MM.1S (cell line): ENCODE data around the gene RSRC1.

Experiments used
- DNase-seq: peaks from one replicate; pipeline ENCODE4 v3.0.0-alpha.2; 2015
- H2AFZ ChIP-seq: fragments of 300-600 bp; sonication (generic); 2 replicates; pipeline ENCODE4 v1.6.0; 2016; ENCODE audit warnings: antibody characterized with exemption, low read length
- H3F3A ChIP-seq: fragments of 300-600 bp; sonication (generic); 2 replicates; pipeline ENCODE4 v1.6.1; 2016; ENCODE audit warnings: mild to moderate bottlenecking, antibody characterized with exemption, low read length, moderate library complexity, mixed read lengths; ENCODE audit not compliant: insufficient read depth
- H3K27ac ChIP-seq: fragments of 300-600 bp; sonication (generic); 2 replicates; pipeline ENCODE4 v1.5.1; 2016; ENCODE audit warnings: mild to moderate bottlenecking, low read length
- H3K27me3 ChIP-seq: fragments of 300-600 bp; sonication (generic); replicated peaks from 2 replicates; pipeline ENCODE4 v1.6.0; 2016; ENCODE audit warnings: low read length; ENCODE audit not compliant: insufficient read depth
- H3K36me3 ChIP-seq: fragments of 300-600 bp; sonication (generic); replicated peaks from 2 replicates; pipeline ENCODE4 v1.6.1; 2016; ENCODE audit warnings: mild to moderate bottlenecking, low read length, mixed read lengths; ENCODE audit not compliant: insufficient read depth
- H3K4me1 ChIP-seq: fragments of 300-600 bp; sonication (generic); 2 replicates; pipeline ENCODE4 v1.6.1; 2016; ENCODE audit warnings: low read length, mixed read lengths
- H3K4me2 ChIP-seq: fragments of 300-600 bp; sonication (generic); 2 replicates; pipeline ENCODE4 v1.6.0; 2016; ENCODE audit warnings: low read depth, low read length
- H3K4me3 ChIP-seq: fragments of 300-600 bp; sonication (generic); 2 replicates; pipeline ENCODE4 v1.5.1; 2016; ENCODE audit warnings: low read length, mixed read lengths
- H3K79me2 ChIP-seq: fragments of 300-600 bp; sonication (generic); 2 replicates; pipeline ENCODE4 v1.6.1; 2016; ENCODE audit warnings: mixed run types, low read length, mixed read lengths
- H3K9ac ChIP-seq: fragments of 300-600 bp; sonication (generic); 2 replicates; pipeline ENCODE4 v1.6.1; 2016; ENCODE audit warnings: low read length, mixed read lengths
- H3K9me2 ChIP-seq: fragments of 300-600 bp; sonication (generic); replicated peaks from 2 replicates; pipeline ENCODE4 v1.6.1; 2016; ENCODE audit warnings: mild to moderate bottlenecking, low read length, mixed read lengths; ENCODE audit not compliant: insufficient read depth
- H3K9me3 ChIP-seq: fragments of 300-600 bp; sonication (generic); replicated peaks from 2 replicates; pipeline ENCODE4 v1.6.1; 2016; ENCODE audit warnings: mild to moderate bottlenecking, low read length, mixed read lengths; ENCODE audit not compliant: insufficient read depth
- H4K20me1 ChIP-seq: fragments of 300-600 bp; sonication (generic); 2 replicates; pipeline ENCODE4 v1.6.1; 2016; ENCODE audit warnings: mild to moderate bottlenecking, low read length, moderate library complexity, mixed read lengths; ENCODE audit not compliant: insufficient read depth
- CTCF ChIP-seq: fragments of 300-600 bp; sonication (generic); IDR thresholded peaks from 2 replicates; pipeline ENCODE4 v1.5.1; 2016; ENCODE audit warnings: antibody characterized with exemption, low read length, mixed read lengths
- EZH2 ChIP-seq: fragments of 300-600 bp; sonication (generic); optimal IDR thresholded peaks from 2 replicates; pipeline ENCODE3; 2017; ENCODE audit warnings: low read depth, mild to moderate bottlenecking, antibody characterized with exemption, low read length, mixed read lengths
- EZH2phosphoT487 ChIP-seq: fragments of 300-600 bp; sonication (generic); IDR thresholded peaks from 2 replicates; pipeline ENCODE4 v1.6.1; 2018; ENCODE audit warnings: antibody characterized with exemption, low read length

RSRC1 gene

DNA sequence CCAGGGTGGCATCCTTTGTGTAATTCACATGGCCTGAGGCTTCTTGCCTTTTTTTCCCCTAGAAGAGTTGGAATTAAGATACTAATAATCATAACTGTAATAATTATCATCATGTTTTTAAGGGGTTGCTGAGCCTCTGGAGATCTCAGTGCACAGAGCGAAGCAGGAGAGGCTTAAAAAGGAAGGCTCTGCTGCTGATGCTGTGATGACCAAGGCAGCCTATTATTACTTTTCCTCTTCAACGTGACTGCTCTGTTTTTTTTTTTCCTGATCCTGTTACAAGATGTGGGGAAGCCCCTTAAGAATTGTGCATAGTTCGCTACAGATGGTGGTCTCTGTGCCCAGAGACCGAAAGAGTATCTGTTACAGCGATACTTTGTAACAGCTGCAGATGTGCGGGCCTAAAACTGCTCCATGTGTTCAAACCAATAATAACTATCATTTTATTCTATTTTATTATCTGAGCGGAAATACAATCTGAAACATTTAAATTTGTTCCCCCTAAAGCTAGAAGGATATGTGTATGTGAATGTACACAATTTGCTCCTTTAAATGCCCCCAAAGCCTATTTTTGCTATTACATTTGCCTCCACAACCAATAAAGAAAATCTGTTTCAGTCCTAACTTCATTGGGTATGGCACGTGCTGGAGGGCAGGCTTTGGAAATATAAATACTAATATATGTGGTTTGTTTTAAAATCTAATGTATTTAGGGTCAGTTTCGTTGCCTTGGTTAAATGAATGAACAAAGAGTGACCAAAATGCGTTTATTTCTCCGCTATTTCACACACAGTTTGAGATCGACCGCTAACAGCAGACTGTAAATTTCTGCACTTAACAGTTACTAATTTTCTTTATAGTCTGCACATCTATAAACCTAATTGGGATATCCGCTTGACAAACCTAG lies 8.3 kb upstream of the RSRC1 start:
- Histone ChIP-seq H2AFZ (no peak overlapping the region), H3K4me1 (0 out of 2 replicates have a peak, but pooled peaks cover 5% of the 10 kb centered on the region), H4K20me1 (no peaks in the 10 kb centered on the region), H3K27me3 (peaks cover 17% of the 10 kb centered on the region; the same call in 1 of the 2 replicates), H3K9me3 (no peaks in the 10 kb centered on the region), H3K27ac (no peak overlapping the region), H3K36me3 (no peaks in the 10 kb centered on the region), H3F3A (peaks cover 11% of the 10 kb centered on the region), H3K4me2 (no peak overlapping the region), H3K9me2 (no peaks in the 10 kb centered on the region), H3K4me3 (no peak overlapping the region), H3K79me2 (no peaks in the 10 kb centered on the region), H3K9ac (no peak overlapping the region)
- TF ChIP-seq EZH2 = no peak
- DNase-seq = no peak

- H3K9me3 ChIP-seq = no peaks in the 10 kb centered on the region
- H4K20me1 ChIP-seq = no peaks in the 10 kb centered on the region
Observed at GRCh38 chr3:158102242-158103080, 7.4 kb upstream of the RSRC1 start.

DNA sequence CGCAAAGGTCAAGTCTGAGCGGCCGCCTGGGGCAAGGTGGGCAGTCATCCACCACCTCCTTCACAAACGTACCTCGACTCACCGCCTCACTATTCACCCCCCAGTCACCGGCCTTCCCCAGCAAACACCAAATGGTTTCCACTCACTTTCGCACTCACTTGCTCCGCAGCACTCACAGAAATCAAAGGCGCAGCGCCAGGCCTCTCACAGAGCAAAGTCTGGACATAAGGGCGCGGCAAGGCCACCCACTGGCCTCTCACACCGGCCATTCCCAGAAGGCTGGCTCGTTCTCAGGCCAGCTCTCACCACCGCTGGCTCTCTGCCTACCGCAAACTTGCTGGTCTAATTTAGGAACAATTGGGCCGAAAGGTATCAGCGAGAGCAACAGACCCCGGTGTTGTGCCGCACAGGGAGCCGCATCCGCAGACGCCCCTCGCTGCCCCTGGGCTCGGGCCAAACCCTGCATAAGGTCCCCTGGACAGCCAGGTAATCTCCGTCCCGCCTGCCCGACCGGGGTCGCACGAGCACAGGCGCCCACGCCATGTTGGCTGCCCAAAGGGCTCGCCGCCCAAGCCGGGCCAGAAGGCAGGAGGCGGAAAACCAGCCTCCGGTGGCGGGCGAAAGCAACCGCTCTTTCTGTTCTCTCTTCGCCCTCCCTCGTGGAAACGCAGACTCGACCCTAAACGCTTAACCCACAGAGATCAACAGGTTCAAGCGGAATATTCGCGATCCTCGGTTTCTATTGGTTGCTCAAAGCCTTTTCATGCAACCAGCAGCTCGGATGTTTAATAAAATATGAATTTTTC lies 6.6 kb upstream of the RSRC1 start:
- H3K4me2 ChIP-seq = no peak overlapping the region
- no peaks in the 10 kb centered on the region for H4K20me1 ChIP-seq
- H3K4me1 ChIP-seq = peaks cover 9% of the 10 kb centered on the region; the same call in 1 of the 2 replicates
- no peaks in the 10 kb centered on the region for H3K36me3 ChIP-seq
- TF ChIP-seq EZH2 (no peak), CTCF (no peak), EZH2phosphoT487 (no peak)
- peaks cover 34% of the 10 kb centered on the region for H3K27me3 ChIP-seq
- DNase-seq = no peak
- H3K9me2 ChIP-seq = no peaks in the 10 kb centered on the region
- H3K79me2 ChIP-seq = no peaks in the 10 kb centered on the region
- H3F3A ChIP-seq = 0 out of 2 replicates have a peak, but pooled peaks cover 3% of the 10 kb centered on the region
- H3K27ac ChIP-seq = no peak overlapping the region
- no peak overlapping the region for H3K9ac ChIP-seq
- no peaks in the 10 kb centered on the region for H3K9me3 ChIP-seq
- H2AFZ ChIP-seq = no peak overlapping the region
- no peak overlapping the region for H3K4me3 ChIP-seq

More at GRCh38 chr3:158102242-158103080, 7.4 kb upstream of the RSRC1 start:
- H3K27me3 ChIP-seq = peaks cover 26% of the 10 kb centered on the region
- DNase-seq = no peak
- H3K79me2 ChIP-seq = no peaks in the 10 kb centered on the region
- no peak overlapping the region for H3K27ac ChIP-seq
- TF ChIP-seq EZH2phosphoT487 (no peak), CTCF (no peak), EZH2 (no peak)
- H3K9ac ChIP-seq = no peak overlapping the region
- no peaks in the 10 kb centered on the region for H3K36me3 ChIP-seq
- H3K4me3 ChIP-seq = no peak overlapping the region
- peaks cover 6% of the 10 kb centered on the region for H3F3A ChIP-seq
- no peak overlapping the region for H2AFZ ChIP-seq
- H3K4me1 ChIP-seq = peaks cover 10% of the 10 kb centered on the region; the same call in 1 of the 2 replicates
- no peaks in the 10 kb centered on the region for H3K9me2 ChIP-seq
- H3K4me2 ChIP-seq = no peak overlapping the region
